H9 (cell line): Measurements from ENCODE around the gene APOOL. TPM values are rescaled to one million over a fixed set of nuclear protein-coding genes. Genes with fewer than 3 reads are reported as not detected.

Experiments used
- DNase-seq: peaks from one replicate; pipeline ENCODE4 v3.0.0-alpha.2; 2017
- H2AFZ ChIP-seq: one replicate; pipeline ENCODE4 v1.6.1; 2013; ENCODE audit warnings: mild to moderate bottlenecking, low read length, control low read depth, moderate library complexity
- H2AK5ac ChIP-seq: 2 replicates; pipeline ENCODE4 v1.6.1; 2013; ENCODE audit warnings: low read length, control low read depth, mixed read lengths; ENCODE audit not compliant: insufficient read length
- H2BK120ac ChIP-seq: one replicate; pipeline ENCODE4 v1.6.1; 2013; ENCODE audit warnings: low read depth, mild to moderate bottlenecking, low read length, control low read depth, inconsistent platforms; ENCODE audit not compliant: poor library complexity, severe bottlenecking
- H2BK12ac ChIP-seq: 2 replicates; pipeline ENCODE4 v1.6.1; 2013; ENCODE audit warnings: low read length, control low read depth, mixed read lengths, low read depth; ENCODE audit not compliant: insufficient read length
- H2BK15ac ChIP-seq: 2 replicates; pipeline ENCODE4 v1.6.1; 2013; ENCODE audit warnings: low read depth, low read length, control low read depth
- H2BK20ac ChIP-seq: one replicate; pipeline ENCODE4 v1.6.1; 2013; ENCODE audit warnings: low read depth, mild to moderate bottlenecking, low read length, control low read depth, inconsistent platforms; ENCODE audit not compliant: poor library complexity, severe bottlenecking
- H2BK5ac ChIP-seq: 2 replicates; pipeline ENCODE4 v1.6.1; 2013; ENCODE audit warnings: low read length, control low read depth, mixed read lengths; ENCODE audit not compliant: insufficient read length
- H3K14ac ChIP-seq: 2 replicates; pipeline ENCODE4 v1.6.1; 2013; ENCODE audit warnings: low read length, control low read depth; ENCODE audit not compliant: insufficient read depth
- H3K18ac ChIP-seq: 2 replicates; pipeline ENCODE4 v1.6.1; 2013; ENCODE audit warnings: low read depth, mild to moderate bottlenecking, mixed read lengths, low read length, control low read depth; ENCODE audit not compliant: insufficient read length
- H3K23ac ChIP-seq: 2 replicates; pipeline ENCODE4 v1.6.1; 2013; ENCODE audit warnings: low read length, control low read depth, mixed read lengths, low read depth; ENCODE audit not compliant: insufficient read length
- H3K23me2 ChIP-seq: 2 replicates; pipeline ENCODE4 v1.6.1; 2013; ENCODE audit warnings: low read depth, mild to moderate bottlenecking, mixed read lengths, low read length, control low read depth; ENCODE audit not compliant: insufficient read length, poor library complexity, severe bottlenecking
- H3K27ac ChIP-seq: 2 replicates; pipeline ENCODE4 v1.5.1; 2013; ENCODE audit warnings: low read length, control low read depth, mixed read lengths, low read depth; ENCODE audit not compliant: insufficient read length
- H3K27me3 ChIP-seq: 2 replicates; pipeline ENCODE4 v1.6.1; 2013; ENCODE audit warnings: low read length, control low read depth, inconsistent platforms; ENCODE audit not compliant: insufficient read depth
- H3K4ac ChIP-seq: 2 replicates; pipeline ENCODE4 v1.6.1; 2013; ENCODE audit warnings: low read depth, mild to moderate bottlenecking, control low read depth, inconsistent platforms, low read length, moderate library complexity
- H3K4me1 ChIP-seq: 2 replicates; pipeline ENCODE4 v1.6.1; 2013; ENCODE audit warnings: low read length, control low read depth, inconsistent platforms; ENCODE audit not compliant: insufficient read depth
- H3K4me2 ChIP-seq: 2 replicates; pipeline ENCODE4 v1.6.1; 2013; ENCODE audit warnings: low read length, control low read depth, mixed read lengths; ENCODE audit not compliant: insufficient read length, insufficient read depth
- H3K56ac ChIP-seq: 2 replicates; pipeline ENCODE4 v1.6.1; 2013; ENCODE audit warnings: low read depth, mild to moderate bottlenecking, mixed read lengths, low read length, control low read depth; ENCODE audit not compliant: insufficient read length
- H3K79me1 ChIP-seq: 2 replicates; pipeline ENCODE4 v1.6.1; 2013; ENCODE audit warnings: low read depth, mild to moderate bottlenecking, moderate library complexity, low read length, control low read depth, inconsistent platforms; ENCODE audit not compliant: insufficient read depth, poor library complexity, severe bottlenecking
- H3K79me2 ChIP-seq: 2 replicates; pipeline ENCODE4 v1.6.1; 2013; ENCODE audit warnings: low read length, control low read depth, inconsistent platforms; ENCODE audit not compliant: insufficient read depth
- H3K9ac ChIP-seq: 2 replicates; pipeline ENCODE4 v1.6.1; 2013; ENCODE audit warnings: low read length, control low read depth, mixed read lengths; ENCODE audit not compliant: insufficient read length; ENCODE audit errors: extremely low read depth
- H3K9me3 ChIP-seq: one replicate; pipeline ENCODE4 v1.6.1; 2013; ENCODE audit warnings: low read depth, low read length, inconsistent platforms; ENCODE audit not compliant: control insufficient read depth
- H3T11ph ChIP-seq: one replicate; pipeline ENCODE4 v1.6.1; 2013; ENCODE audit warnings: mild to moderate bottlenecking, low read length, control low read depth, inconsistent platforms
- H4K20me1 ChIP-seq: one replicate; pipeline ENCODE4 v1.6.1; 2013; ENCODE audit not compliant: control insufficient read depth, insufficient read length, insufficient read depth
- H4K5ac ChIP-seq: 2 replicates; pipeline ENCODE4 v1.6.1; 2013; ENCODE audit warnings: low read depth, mild to moderate bottlenecking, mixed read lengths, low read length, control low read depth; ENCODE audit not compliant: insufficient read length
- H4K8ac ChIP-seq: replicated peaks from 2 replicates; pipeline ENCODE4 v1.6.1; 2013; ENCODE audit warnings: low read length, control low read depth, mixed read lengths, low read depth; ENCODE audit not compliant: insufficient read length
- H4K91ac ChIP-seq: 2 replicates; pipeline ENCODE4 v1.6.1; 2013; ENCODE audit warnings: low read depth, mild to moderate bottlenecking, moderate library complexity, mixed read lengths, low read length, control low read depth; ENCODE audit not compliant: insufficient read length
- H3K27ac Mint-ChIP-seq, 3 experiments: 2 replicates in 2 of 3; 3 replicates in 1 of 3; pipeline ENCODE4 v1.8.0; 2020 to 2021; ENCODE audit warnings: mixed read lengths in 3 of 3, mild to moderate bottlenecking in 1 of 3, moderate library complexity in 1 of 3
- H3K27me3 Mint-ChIP-seq: 2 replicates; pipeline ENCODE4 v1.8.0; 2021; ENCODE audit warnings: low read depth, mild to moderate bottlenecking, moderate library complexity, mixed read lengths
- H3K36me3 Mint-ChIP-seq, 3 experiments: 2 replicates in 2 of 3; 3 replicates in 1 of 3; pipeline ENCODE4 v1.8.0; 2020 to 2021; ENCODE audit warnings: low read depth in 3 of 3, mixed read lengths in 3 of 3; ENCODE audit not compliant: insufficient read depth in 1 of 3
- H3K4me1 Mint-ChIP-seq, 2 experiments: 2 replicates each; pipeline ENCODE4 v1.8.0; 2020; ENCODE audit warnings: mixed read lengths in 2 of 2
- H3K4me3 Mint-ChIP-seq, 2 experiments: 2 replicates in 1 of 2; 3 replicates in 1 of 2; pipeline ENCODE4 v1.8.0; 2020 to 2021; ENCODE audit warnings: mild to moderate bottlenecking in 2 of 2, mixed read lengths in 2 of 2, moderate library complexity in 1 of 2
- H3K9me3 Mint-ChIP-seq, 2 experiments: 2 replicates in 1 of 2; 3 replicates in 1 of 2; pipeline ENCODE4 v1.8.0; 2020; ENCODE audit warnings: mild to moderate bottlenecking in 2 of 2, mixed read lengths in 2 of 2, moderate library complexity in 1 of 2
- WGBS: extraction: QIAGEN DNeasy Blood & Tissue Kit; methylation state at CpG from one replicate; pipeline ENCODE4 v1.1.7; 2013; ENCODE audit warnings: missing lambda C conversion rate, low lambda C conversion rate, mixed read lengths; ENCODE audit not compliant: insufficient read length; ENCODE audit errors: extremely low coverage; 5-methylcytosine and 5-hydroxymethylcytosine counted together
- total RNA-seq: library from RNA; stranded (reverse); gene quantifications from 2 replicates; pipeline ENCODE4 v1.2.1, GENCODE V29; 2021
- TF ChIP-seq, protein P1 (sequence below): fragments of 200-600 bp; sonication (generic); conservative IDR thresholded peaks from 3 replicates; pipeline ENCODE4 v1.8.0; 2021; ENCODE audit warnings: antibody characterized with exemption, mild to moderate bottlenecking

APOOL gene
- total RNA-seq, 1 experiment from 2014 or later, result 8.0 TPM

- no peak overlapping the region for H3K14ac ChIP-seq
- H2BK5ac ChIP-seq, result no peak overlapping the region
- WGBS, result 100% methylated on average over 2 of the region's 8 CpGs
- no peak overlapping the region for H3T11ph ChIP-seq
- H3K4ac ChIP-seq, result no peak overlapping the region
- H2BK15ac ChIP-seq, result no peak overlapping the region
- no peaks in the 10 kb centered on the region for H3K23me2 ChIP-seq
- no peak overlapping the region for H2BK120ac ChIP-seq
- H3K4me3 Mint-ChIP-seq, result no peak overlapping the region
- no peak overlapping the region for H4K8ac ChIP-seq
- no peaks in the 10 kb centered on the region for H3K4me1 ChIP-seq
- H3K79me2 ChIP-seq, result no peaks in the 10 kb centered on the region
- no peak overlapping the region for H2BK12ac ChIP-seq
- peaks cover 19% of the 10 kb centered on the region for H3K9me3 ChIP-seq
- DNase-seq, result peak; percentile 56
- H3K18ac ChIP-seq, result no peak overlapping the region
- H3K4me1 Mint-ChIP-seq, result no peaks in the 10 kb centered on the region
- H3K36me3 Mint-ChIP-seq, result peaks cover 4 to 10% (median 7%) of the 10 kb centered on the region in 3 experiments; a peak in 4 of 7 replicates
- no peak overlapping the region for H3K9ac ChIP-seq
- H4K20me1 ChIP-seq, result no peaks in the 10 kb centered on the region
- H3K23ac ChIP-seq, result no peak overlapping the region
- no peak overlapping the region for H2BK20ac ChIP-seq
- H3K27ac Mint-ChIP-seq, result no peak overlapping the region
- H3K27ac ChIP-seq, result no peak overlapping the region
- no peaks in the 10 kb centered on the region for H3K27me3 Mint-ChIP-seq
- H2AFZ ChIP-seq, result no peak overlapping the region
- no peak overlapping the region for H4K91ac ChIP-seq
- H4K5ac ChIP-seq, result no peak overlapping the region
- no peak overlapping the region for H2AK5ac ChIP-seq
- no peaks in the 10 kb centered on the region for H3K79me1 ChIP-seq
- peaks cover 42 to 48% of the 10 kb centered on the region in 2 experiments for H3K9me3 Mint-ChIP-seq
- H3K4me2 ChIP-seq, result no peak overlapping the region
- H3K27me3 ChIP-seq, result no peaks in the 10 kb centered on the region
- H3K56ac ChIP-seq, result no peak overlapping the region
- TF ChIP-seq, protein P1, sequence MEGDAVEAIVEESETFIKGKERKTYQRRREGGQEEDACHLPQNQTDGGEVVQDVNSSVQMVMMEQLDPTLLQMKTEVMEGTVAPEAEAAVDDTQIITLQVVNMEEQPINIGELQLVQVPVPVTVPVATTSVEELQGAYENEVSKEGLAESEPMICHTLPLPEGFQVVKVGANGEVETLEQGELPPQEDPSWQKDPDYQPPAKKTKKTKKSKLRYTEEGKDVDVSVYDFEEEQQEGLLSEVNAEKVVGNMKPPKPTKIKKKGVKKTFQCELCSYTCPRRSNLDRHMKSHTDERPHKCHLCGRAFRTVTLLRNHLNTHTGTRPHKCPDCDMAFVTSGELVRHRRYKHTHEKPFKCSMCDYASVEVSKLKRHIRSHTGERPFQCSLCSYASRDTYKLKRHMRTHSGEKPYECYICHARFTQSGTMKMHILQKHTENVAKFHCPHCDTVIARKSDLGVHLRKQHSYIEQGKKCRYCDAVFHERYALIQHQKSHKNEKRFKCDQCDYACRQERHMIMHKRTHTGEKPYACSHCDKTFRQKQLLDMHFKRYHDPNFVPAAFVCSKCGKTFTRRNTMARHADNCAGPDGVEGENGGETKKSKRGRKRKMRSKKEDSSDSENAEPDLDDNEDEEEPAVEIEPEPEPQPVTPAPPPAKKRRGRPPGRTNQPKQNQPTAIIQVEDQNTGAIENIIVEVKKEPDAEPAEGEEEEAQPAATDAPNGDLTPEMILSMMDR, result peak; percentile 66
These were observed 105.6 kb downstream of the APOOL start for GRCh38 chrX:85109235-85109634.
